Activated T-helper 9 cell treated with anti-CD3 and anti-CD28 coated beads, Interleukin-2, amount 50 U/mL, for 16 hours (primary cell): ENCODE data around the gene NFS1.

Experiments
- DNase-seq: peaks from one replicate; pipeline ENCODE4 v3.0.0-alpha.2; 2020; ENCODE audit warnings: low read depth

The NFS1 gene

GRCh38 chr20:35638751-35639150 is 60.4 kb downstream of the NFS1 start:
- DNase-seq: no peak

- no peak for DNase-seq
Measured at GRCh38 chr20:35637276-35637675, 61.9 kb downstream of the NFS1 start.

GRCh38 chr20:35636095-35636494 is 63.1 kb downstream of the NFS1 start:
- no peak for DNase-seq

- no peak for DNase-seq
Measured at GRCh38 chr20:35635652-35636051, 63.5 kb downstream of the NFS1 start.

- no peak for DNase-seq
Measured at GRCh38 chr20:35632539-35633115, 66.5 kb downstream of the NFS1 start.

DNA sequence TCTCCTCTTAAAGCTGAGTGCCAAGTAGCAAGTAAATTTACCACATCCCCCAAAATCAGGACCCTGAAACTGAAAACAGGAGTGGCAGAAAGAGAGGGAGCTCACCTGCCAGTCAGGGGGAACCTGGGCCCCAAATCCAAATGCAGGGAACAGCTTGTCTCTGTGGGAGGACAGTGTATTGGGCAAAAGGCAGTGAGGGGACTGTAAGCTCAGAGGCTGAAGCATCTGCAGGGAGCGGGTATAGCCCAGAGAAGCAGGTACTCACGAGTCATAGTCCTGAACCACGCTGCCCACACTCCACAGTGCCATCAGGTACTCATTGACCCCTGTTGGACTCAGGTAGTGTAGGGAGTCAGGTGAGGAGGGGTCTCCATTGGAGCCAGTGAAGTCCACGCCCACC is 68.5 kb downstream of the NFS1 start:
- no peak for DNase-seq

DNA sequence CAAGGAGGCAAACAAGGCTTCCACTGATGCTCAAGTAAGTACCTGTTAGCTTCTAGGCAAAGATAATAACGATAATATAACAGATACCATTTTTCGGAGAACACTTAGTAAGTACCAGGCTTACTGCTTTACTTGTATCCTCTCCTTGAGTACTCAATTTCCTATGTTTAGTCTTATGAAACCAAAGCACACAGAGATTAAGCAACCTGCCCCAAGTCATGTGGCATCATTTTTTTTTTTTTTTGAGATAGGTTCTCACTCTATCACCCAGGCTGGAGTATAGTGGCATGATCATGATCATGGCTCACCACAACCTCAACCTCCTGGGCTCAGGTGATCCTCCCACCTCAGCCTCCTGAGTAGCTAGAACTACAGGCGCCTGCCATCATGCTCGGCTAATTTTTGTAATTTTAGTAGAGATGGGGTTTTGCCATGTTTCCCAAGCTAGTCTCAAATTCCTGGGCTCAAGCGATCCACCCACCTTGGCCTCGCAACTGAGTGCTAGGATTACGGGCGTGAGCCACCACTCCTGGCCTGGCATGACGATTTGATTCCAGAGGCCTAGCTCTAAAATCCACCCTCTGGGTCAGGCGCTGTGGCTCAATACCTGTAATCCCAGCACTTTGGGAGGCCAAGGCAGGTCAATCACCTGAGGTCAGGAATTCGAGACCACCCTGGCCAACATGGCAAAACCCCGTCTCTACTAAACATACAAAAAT is 69.6 kb downstream of the NFS1 start:
- no peak for DNase-seq

GRCh38 chr20:35627121-35627520 is 72.0 kb downstream of the NFS1 start:
- DNase-seq: no peak

DNA sequence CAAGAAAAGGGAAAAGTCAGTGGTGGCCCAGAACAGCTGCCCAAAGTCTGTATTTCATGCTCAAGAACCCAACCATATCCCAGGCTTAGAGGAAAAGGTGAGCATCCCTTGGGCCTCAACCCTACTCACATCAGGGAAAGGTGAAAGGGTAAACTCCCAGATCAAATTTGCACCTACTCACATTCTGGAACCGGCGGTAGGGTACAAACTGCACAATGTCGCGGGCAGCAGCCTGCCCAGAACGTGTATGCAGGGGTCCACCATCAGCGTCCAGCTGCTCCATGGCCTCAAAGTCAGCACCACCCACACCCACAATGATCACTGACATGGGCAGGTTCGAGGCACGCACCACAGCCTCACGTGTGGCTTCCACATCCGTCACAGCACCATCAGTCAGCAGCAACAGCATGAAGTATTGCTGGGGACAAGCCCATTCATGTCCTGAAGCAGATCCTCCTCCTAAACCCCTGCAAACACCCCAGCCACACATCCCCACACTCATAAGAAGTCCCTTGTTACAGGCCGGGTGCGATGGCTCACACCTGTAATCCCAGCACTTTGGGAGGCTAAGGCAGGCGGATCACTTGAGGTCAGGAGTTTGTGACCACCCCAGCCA is 72.7 kb downstream of the NFS1 start:
- no peak for DNase-seq

GRCh38 chr20:35625584-35626385 is 73.4 kb downstream of the NFS1 start:
- DNase-seq: no peak

DNA sequence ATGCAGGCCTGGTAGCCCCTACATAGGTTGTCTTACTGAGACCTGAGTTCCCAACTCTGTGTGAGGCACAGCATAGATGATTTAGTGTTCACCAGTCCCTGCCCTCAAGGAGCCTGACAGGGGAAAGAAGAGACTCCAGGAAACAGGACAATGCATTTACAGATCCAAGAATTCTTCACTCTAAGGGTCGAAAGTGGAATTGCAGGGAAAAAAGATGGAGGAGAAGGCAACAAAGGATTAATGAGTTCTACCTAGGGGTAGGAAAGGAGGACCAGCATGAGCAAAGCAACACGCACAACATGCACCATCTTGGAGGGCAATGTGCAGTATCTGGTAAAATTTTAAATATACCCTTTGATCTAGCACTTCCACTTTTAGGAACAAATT is 77.6 kb downstream of the NFS1 start:
- DNase-seq: no peak

DNA sequence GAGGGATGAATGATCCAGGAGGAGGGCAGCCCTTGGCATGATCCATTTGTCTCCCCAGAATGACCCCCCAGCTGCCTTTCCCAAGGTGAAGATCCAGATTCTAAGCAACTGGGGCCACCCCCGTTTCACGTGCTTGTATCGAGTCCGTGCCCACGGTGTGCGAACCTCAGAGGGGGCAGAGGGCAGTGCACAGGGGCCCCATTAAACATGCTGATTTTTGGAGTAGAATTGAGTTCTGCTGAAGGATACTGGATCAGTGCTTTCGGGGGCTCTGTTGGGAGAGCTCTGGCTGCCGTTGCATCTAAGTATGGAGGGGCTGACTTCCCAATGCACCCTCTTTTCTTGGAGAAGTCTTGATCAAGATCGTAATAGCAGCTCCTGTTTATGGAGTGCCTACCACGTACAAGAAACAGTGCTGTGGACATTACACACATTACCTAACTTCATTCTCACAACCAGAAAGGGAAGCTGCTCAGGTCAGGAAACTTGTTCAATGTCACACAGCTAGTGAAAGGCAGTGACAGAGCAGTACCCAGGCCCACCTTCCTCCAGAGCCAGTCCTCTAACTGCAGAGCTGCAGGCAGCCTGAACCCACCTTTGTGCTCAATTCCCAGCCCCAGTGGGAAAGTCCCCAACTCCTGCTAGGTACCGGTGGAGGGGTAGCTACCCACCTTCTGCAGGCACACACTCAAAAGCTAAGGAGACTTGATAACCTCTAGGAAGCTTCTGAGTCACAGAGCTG is 78.2 kb downstream of the NFS1 start:
- DNase-seq: no peak

- peak; percentile 76 for DNase-seq
Measured at GRCh38 chr20:35619196-35620095, 79.7 kb downstream of the NFS1 start.

- DNase-seq: no peak
Measured at GRCh38 chr20:35618263-35619131, 80.7 kb downstream of the NFS1 start.
